ENCODE measurements around the gene PAIP2B. TPM values are rescaled to one million over a fixed set of nuclear protein-coding genes. Genes with fewer than 3 reads are reported as not detected.

Gene PAIP2B
- total and polyA plus RNA-seq, 2 of the 4 experiments (the other 2 are of a cell fraction), result 0.15 to 0.18 TPM

DNA sequence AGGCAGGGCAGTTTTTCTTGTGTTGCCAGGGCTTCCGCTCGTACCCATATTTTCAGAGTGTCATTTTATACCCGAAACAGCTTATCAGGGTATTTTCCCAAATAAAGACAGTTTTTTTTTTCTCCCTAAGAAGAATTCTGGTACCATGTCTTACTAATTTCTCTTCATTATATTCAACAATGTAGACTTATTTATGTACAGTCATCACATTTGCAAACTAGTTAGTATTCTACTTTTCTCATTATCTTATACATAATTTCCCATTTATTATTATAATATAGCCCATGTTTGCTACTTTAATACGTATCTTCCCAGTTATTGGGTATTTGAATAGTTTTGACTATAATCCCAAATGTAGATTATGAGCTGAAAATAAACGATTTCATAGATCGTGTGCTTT, 36.5 kb upstream of the PAIP2B start:
- H2AK5ac ChIP-seq (ENCODE audit: low read depth, low read length), result no peak overlapping the region
- no peak overlapping the region for H4K5ac ChIP-seq (ENCODE audit: low read depth, low read length)
- H4K8ac ChIP-seq (ENCODE audit: low read depth in 2 of 2, low read length in 2 of 2), result no peak overlapping the region
- H3K9me3 ChIP-seq (ENCODE audit: control insufficient read depth, insufficient read depth, low read length), result no peaks in the 10 kb centered on the region
- in situ Hi-C loops (cut with MboI; ENCODE audit: low sequenced_read_pairs) (no loop called here), intact Hi-C loops (cut with micrococcal nuclease) (no loop called here), dilution Hi-C loops (cut with HindIII; ENCODE audit: low sequenced_read_pairs, unreplicated experiment) (no loop called here)
- WGBS, 2 experiments (ENCODE audit: extremely low coverage in 2 of 2, insufficient read length in 1 of 2), result no CpG with 5 or more reads among the region's 6 CpGs
- no peaks in the 10 kb centered on the region for H3K36me3 ChIP-seq (ENCODE audit: control insufficient read depth, insufficient read depth, low read length)
- ChIA-PET POLR2A (ENCODE audit: unreplicated experiment) (no interaction called here), CTCF (no interaction called here)
- H3K18ac ChIP-seq (ENCODE audit: low read depth, low read length), result no peak overlapping the region
- H2BK15ac ChIP-seq (ENCODE audit: low read depth, low read length), result no peak overlapping the region
- TF ChIP-seq MAZ (IDR thresholded peaks at IDR 0.05; ENCODE audit: borderline replicate concordance, low read depth, low read length), result no peak
- no peak for TF ChIP-seq CHD1 (IDR thresholded peaks at IDR 0.05; ENCODE audit: low read depth, low read length)
- no peak for TF ChIP-seq NFE2L2 (IDR thresholded peaks at IDR 0.05; ENCODE audit: low read depth, low read length)
- no peak for TF ChIP-seq BHLHE40 (IDR thresholded peaks at IDR 0.05; ENCODE audit: low read depth, low read length)
- no peak for TF ChIP-seq USF2 (IDR thresholded peaks at IDR 0.05; ENCODE audit: low read depth, low read length)
- TF ChIP-seq FOS (IDR thresholded peaks at IDR 0.05; ENCODE audit: low read depth, low read length), result no peak
- TF ChIP-seq SMC3 (IDR thresholded peaks at IDR 0.05; ENCODE audit: low read depth, low read length), result no peak
- no peak for TF ChIP-seq CEBPB (IDR thresholded peaks at IDR 0.05; ENCODE audit: low read depth, low read length)
- no peak for TF ChIP-seq MAFK (IDR thresholded peaks at IDR 0.05; ENCODE audit: low read depth, low read length)
- H4K20me1 ChIP-seq (ENCODE audit: insufficient read depth, low read length), result no peaks in the 10 kb centered on the region
- no peaks in the 10 kb centered on the region for H3K4me1 ChIP-seq (ENCODE audit: control insufficient read depth, insufficient read depth, low read length)
- no peak for ATAC-seq (ENCODE audit: low read depth)
- no peak overlapping the region for H2AFZ ChIP-seq (replicated peaks; ENCODE audit: low read length, poor library complexity)
- no peak overlapping the region for H4K91ac ChIP-seq (ENCODE audit: insufficient read depth, low read depth, low read length)
- H3K4me3 ChIP-seq (ENCODE audit: insufficient read depth, low read depth, low read length), result no peak overlapping the region
- no TSS peak for BruUV-seq (replicated peaks)
- H3K9me1 ChIP-seq (ENCODE audit: insufficient read depth, low read length), result no peaks in the 10 kb centered on the region
- no peak overlapping the region for H3K14ac ChIP-seq (replicated peaks; ENCODE audit: low read depth, low read length)
- H3K23ac ChIP-seq (ENCODE audit: low read depth, low read length), result no peak overlapping the region
- no peak overlapping the region for H2AK9ac ChIP-seq (replicated peaks; ENCODE audit: low read depth, low read length, poor library complexity)
- no peaks in the 10 kb centered on the region; the same call in 1 of the 2 replicates for H3K27me3 ChIP-seq (ENCODE audit: control insufficient read depth, insufficient read depth, low read length)
- H3K4me2 ChIP-seq (ENCODE audit: low read depth, low read length), result no peak overlapping the region
- H3K79me1 ChIP-seq (ENCODE audit: low read depth in 1 of 2, low read length in 2 of 2), result no peaks in the 10 kb centered on the region
- H3K4ac ChIP-seq (ENCODE audit: low read depth, low read length), result no peak overlapping the region
- no peak overlapping the region for H2BK20ac ChIP-seq (ENCODE audit: low read depth, low read length)
- H3K9ac ChIP-seq (ENCODE audit: low read depth, low read length), result no peak overlapping the region
- H2BK120ac ChIP-seq (ENCODE audit: low read depth, low read length), result no peak overlapping the region
- H3K27ac ChIP-seq (ENCODE audit: insufficient read depth, low read length), result no peak overlapping the region
- no peak overlapping the region for H2BK5ac ChIP-seq (ENCODE audit: low read depth, low read length, poor library complexity, severe bottlenecking)
- DNase-seq, result no peak
- H3K56ac ChIP-seq (ENCODE audit: extremely low read depth, insufficient read depth, low read length), result no peak overlapping the region

All from IMR-90 (cell line).